HT-29 (cell line): Measurements from ENCODE around the gene CYFIP1. TPM values are rescaled to one million over a fixed set of nuclear protein-coding genes. Genes with fewer than 3 reads are reported as not detected.

Experiments used
- DNase-seq: peaks from one replicate; pipeline ENCODE4 v3.0.0-alpha.2; 2015; ENCODE audit warnings: low spot score
- total RNA-seq: library from RNA; depleted of rRNA; stranded (reverse); fragments of >200 nt; shearing (Covaris generic); gene quantifications from 2 replicates; pipeline ENCODE4 v1.2.3, GENCODE V29; 2014

Gene CYFIP1
- total RNA-seq, 1 experiment from 2014 or later = 215 TPM

DNA sequence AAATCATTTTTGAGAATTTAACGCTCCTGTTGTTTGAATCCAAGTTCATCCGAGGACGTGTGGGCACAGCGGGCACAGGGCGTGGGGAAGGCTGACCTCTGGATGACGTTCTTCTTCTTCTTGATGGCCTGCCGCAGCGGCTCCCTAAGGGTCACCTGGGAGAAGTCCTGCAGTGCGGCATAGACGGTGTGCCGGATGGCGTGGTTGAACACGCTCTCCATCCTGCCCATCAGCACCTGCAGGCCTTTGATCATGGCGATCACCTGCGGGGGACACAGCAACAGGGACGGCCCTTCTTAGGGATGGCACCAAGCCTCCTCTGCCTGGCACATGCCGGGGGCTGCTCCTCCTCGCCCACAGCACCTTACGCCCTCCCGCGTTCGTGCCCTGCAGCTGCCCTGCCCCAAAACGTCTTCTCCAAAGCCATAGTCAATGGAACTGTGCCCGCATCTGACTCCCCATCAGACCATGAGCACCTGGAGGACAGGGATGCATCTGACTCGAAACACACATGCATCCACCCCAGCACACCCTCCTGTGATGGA, 61.5 kb downstream of the CYFIP1 start:
- no peak for DNase-seq

DNA sequence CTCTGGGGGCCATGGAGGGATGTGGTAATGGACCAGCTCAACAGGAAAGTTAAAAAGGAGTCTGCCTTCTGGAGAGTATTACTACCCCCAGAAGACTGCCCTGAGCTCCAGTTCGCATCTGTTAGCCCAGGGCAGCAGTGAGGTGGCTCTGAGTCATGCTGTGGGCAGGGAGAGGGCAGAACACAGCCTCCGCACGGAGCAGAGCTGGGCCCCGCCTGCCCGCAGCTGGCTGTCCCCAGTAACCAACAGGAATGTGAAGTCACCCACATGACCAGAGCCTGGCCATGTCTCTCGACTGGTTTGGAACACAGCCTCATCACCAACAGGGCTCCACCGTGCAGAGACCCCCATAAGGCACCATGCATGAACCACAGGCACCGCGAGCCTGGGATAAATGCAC, 62.1 kb downstream of the CYFIP1 start:
- DNase-seq = no peak

DNA sequence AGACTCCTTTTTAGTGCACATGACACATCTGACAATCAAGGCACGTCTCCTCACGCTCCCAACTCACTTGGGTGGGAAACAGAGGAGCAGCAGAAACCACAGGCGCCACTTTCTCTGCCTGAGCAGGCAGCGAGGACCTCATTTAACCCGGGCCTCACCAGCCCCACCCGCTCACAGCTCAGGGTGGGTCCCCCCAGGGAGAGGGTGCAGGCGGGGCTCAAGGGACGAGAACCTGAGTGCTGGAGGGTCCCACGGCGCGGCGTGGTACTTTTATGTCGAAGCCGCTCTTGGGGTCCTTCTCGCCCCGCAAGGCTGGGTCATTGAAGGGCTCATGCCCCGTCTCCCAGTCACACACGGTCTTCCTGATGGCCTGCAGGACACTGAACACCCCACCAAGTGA, 62.6 kb downstream of the CYFIP1 start:
- DNase-seq = no peak

DNA sequence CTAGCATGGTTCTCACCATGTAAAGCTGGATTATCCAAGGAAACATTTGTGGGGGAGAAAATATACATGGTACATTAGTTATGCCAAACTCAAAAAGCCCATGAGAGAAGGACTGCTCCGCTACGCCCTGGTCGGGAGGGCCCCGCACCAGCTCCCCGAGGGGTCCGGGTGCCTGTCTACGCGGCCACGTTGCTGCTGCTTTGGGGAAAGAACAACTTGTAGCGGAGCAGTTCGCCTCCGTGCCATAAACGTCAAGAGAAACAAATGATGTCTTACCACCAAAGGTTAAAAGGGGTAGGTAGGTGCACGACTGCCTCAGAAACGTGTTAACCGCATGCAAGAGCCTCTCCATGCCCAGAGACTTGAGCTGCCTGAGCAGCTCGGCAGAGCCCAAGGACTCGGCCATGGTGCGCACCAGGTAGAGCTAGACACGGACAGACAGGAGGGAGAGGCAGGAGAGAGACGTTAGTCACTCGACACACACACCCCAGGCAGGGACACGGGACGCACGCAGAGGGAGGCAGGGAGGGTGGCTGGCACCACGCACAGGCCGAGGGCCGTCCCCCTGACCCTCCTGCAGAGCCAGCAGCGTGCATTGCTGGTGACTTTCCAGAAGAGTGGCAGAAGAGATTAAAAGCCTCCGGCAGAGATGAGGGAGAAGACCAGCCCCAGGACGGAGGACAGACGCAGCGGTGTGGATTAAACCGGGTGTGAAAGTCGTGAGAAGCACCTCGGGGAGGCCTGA, 63.4 kb downstream of the CYFIP1 start:
- no peak for DNase-seq

DNA sequence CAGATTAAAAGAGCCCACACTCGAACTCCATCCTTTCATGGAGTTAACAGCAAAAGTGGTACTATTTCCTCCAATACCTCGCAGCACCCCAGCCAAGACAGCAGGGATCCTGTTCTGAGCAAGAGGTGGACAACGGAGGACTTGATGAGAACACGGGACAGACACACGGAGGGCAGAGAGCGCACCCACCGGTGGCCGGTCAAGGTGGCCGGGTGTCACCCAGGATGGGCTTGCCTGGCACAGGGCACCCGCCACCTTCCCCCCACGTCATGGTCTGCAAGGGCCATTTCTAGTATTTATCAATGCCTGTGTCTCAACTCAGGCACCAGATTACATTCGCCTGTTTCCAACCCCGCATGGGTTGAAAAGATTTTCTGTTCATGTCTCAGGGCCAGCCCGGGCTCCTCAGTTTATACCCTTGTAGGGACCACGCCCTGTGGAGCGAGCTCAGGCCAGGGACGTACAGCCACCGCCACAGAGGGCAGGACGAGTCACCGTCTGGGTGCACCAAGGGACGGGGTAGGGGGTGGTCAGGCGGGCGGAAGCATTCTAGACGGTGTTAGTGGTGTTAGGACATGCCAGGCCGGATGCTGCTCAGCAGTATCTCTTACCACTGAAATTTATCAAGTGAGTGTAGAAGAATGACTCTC, 64.2 kb downstream of the CYFIP1 start:
- DNase-seq = no peak

DNA sequence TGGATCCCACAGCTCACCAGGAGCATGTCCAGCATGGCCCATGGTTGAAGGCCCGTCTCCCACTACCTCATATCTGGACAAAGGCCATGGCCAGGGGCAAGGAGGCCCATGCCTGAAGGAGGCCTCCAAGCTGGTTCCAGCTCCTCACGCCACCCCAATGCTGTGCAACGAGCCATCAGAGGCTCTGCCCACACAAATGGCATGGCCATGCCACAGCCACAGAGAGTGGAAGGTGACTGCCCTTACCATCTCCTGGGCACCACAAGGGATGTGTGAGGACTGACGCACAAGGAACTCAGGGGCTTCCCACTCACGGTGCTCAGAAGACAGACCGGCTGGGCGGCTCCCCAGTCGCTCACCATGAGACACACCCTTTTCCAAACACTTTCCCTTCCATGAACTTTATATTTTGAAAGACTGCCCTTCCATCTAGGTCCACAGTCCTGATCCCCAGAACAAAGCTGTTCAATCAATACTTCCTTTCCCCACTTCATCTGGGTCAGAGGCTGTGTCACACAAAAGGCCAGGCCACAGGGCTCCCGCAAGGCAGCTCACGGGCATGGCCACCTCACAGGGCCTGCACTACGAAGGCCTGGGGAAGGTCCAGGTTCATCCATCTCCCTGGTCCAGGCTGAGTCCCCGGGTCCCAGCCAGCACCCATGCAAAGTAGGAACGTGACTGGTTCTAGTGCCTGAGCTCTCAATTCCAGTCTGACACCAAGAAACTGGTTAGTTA, 66.4 kb downstream of the CYFIP1 start:
- DNase-seq = no peak

DNA sequence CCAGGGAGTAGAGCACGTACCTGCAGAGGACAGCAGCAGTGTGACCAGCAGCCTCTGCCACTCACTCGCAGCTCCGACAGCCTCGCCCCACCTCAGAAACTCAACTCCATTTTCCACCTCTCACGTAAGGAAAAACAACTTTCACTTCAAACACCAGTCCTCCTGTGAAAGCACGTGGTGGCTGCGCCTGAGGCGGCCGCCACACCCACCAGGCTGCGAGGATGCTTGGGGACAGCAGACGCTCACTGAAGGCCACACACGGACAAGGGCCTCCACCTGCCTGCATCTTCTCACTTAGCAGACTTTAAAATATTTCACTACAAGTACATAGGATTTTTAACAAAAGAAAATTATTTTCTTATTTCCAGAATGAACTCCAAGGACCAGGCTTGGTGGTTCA, 67.9 kb downstream of the CYFIP1 start:
- DNase-seq = no peak

DNA sequence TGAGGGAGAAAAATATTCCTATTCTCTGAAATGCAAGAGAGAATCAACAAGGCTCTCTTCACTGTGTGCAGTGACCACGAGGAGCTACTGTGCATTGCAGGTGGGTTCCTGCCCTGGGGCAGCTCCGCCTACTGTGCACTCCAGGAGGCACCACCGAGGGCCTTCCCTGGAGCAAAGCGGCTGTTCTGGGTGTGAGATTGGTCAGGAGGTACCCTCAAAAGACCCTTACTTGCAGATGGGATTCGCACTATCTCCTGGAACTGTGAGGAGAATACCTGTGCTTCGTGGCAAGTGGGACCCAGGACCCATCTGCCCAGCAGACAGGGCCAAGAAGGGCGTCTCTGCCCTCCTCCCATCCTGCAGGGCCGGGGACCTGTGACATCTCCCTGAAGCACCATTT, 68.9 kb downstream of the CYFIP1 start:
- no peak for DNase-seq

DNA sequence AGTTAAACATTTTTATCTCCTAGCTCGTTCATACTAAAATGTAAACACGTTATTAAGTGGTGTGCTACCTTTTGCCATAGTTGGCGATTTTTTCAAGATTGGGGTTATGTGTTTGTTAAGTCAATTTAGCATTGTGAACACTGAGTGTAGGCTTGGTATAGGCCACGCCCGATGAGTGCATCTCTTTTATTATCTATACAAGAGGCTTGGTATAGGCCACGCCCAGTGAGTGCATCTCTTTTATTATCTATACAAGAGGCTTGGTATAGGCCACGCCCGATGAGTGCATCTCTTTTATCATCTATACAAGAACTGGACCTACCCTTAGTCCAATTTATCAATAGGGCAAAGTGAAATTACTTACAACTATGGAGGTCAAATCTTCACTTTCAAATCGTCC, 71.3 kb downstream of the CYFIP1 start:
- no peak for DNase-seq

DNA sequence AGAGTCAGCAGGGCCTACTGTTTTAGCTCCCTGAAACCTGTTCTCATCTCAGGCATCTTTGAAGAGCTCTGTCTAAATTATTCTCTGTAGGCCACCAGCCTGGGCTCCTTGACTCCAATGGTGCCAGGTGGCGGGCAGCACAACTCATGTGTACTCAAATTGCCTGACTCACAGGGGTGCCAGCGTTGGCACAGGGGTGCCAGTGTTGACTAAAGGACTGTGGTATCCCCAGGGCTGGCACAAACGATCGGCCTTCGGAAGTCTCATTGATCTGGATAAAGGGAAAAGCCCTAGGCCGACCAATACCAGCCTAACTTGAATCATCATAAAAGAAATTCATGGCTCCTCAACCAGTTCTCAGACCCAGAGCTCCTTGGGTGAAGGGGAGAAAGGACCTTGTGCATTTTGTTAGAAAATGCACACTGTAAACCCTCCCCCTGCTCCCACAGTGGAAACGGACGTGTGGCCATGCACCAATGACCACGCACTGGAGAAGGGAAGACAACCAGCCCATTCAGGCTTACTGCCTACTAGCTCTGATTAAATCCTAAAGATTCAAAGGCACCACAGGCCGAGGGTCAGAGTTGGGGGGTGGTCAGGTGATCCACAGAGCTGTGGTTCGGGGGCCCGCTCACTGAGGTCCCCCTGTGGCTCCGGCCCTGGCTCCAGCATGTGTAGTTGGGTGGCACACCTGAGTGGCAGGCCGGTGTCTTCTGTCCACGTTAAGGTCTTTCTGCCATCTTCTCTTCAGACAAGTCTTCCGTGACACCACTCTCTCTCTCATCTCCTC, 72.8 kb downstream of the CYFIP1 start:
- DNase-seq = no peak

DNA sequence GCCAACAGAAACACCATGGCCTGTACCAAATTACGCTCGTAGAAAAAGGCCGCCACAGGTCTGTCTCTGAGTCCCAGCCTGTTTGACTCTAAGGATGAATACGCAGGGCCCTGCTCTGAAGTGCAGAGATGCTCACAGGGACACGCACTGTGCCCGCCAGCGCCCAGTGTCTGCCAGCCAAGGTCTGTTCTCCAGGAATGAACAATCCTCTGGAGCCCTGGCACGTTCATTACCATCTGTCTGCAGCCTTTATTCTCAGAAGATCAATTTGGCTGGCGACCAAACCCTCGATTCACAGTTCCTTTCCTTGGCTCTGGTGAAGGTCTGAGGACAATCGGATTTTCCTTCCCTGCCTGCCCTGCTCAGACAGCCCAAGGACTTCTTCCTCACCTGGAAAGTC, 75.4 kb downstream of the CYFIP1 start:
- DNase-seq = no peak

DNA sequence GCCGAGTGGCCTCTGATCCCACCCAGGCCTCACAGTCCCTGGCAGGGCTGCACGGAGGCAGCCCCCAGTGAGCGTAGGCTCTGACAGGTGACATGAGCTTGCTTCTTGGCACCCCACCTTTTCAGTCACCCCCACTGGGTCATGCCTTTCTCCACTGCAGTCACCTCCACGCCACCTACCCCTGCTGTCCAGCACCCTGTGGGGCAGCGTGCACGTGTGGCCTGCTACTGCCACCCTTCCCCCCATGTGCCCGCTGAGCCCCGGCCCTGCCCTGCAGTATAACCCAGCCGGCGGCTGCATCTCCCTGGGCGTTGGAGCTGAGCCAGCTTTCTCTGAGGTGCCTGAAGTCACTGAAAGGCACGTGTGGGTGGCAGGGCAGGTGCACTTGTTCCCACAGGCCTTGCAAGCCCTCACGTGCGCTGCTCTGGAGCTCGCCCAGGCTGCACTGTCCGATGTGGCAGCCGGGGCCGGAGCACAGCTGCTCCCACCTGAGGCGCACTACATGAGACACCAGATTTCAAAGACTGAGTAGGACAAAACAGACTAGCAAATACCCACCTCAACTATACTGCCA, 76.1 kb downstream of the CYFIP1 start:
- no peak for DNase-seq

DNA sequence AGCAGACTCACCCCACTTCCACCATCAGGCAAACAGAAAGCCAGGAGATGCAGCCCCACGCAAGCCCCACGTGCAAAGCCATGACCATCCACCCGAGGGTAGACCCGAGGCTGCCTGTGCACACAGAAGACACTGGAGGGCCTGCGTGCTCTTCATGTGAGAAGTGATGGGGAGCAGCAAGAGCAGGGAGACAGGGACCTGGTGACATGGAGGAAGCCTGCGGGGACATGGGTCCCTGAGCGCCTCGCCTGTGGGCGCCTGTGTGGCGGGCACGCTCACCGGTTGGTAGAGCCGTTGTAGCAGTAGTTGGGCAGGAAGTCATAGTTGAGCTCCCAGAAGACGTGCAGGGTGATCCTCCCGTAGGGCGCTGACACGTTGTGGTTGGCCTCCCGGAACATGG, 76.7 kb downstream of the CYFIP1 start:
- no peak for DNase-seq

DNA sequence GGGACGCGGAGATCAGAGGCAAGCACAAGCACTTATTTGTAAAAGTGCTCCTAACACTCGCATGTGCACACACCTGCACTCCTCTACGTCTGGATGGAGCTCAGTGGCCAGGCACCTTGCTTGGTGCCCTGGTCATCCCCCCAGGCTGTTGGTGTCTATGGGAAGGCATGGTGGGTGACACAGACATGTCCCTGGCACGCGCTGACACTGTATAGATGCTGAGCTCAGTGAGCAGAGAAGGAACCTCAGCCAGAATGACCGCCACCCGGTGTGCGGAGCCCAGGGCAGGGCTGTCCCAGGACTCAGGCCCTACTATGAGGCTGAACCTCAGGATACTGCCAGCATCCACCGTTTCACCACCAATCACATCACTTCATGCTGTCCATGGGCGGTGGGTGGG, 77.2 kb downstream of the CYFIP1 start:
- no peak for DNase-seq

DNA sequence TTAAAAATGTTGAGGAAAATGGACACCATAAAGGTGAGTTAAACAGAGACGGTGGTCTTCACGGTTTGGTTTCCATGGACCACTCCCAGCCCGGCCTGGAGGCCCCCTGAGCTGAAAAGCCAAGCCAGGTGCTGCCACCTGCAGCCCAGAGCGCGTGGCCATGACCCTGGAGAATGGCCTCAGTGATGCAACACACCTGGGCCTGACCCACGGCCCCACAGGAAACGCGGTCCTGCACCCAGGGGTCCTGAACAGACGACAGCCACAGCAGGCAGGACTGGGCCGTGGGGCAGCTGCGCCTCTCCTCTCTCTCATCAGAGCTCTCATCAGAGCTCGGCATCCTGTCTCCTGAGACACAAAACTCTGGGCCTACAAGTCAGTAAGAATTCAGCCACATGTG, 77.6 kb downstream of the CYFIP1 start:
- DNase-seq = no peak

DNA sequence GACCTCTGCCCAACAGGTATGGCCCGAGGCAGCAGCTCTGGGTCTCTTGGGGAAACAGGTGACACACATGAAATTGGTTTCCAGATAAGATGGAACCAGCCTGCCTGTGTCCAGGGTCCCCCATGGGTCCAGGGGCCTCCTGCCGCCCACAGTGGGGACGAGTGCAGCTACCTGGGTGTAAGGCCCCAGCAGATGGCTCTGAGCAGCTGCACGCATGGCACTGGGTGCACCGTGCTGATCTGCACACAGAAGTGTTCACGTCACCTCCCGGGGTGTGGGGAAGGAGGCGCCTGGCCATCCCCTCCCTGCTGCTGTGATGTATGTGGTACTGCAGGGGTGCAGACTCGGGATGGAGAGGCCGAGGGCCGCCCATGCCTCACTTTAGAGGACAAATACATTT, 78.1 kb downstream of the CYFIP1 start:
- DNase-seq = no peak

DNA sequence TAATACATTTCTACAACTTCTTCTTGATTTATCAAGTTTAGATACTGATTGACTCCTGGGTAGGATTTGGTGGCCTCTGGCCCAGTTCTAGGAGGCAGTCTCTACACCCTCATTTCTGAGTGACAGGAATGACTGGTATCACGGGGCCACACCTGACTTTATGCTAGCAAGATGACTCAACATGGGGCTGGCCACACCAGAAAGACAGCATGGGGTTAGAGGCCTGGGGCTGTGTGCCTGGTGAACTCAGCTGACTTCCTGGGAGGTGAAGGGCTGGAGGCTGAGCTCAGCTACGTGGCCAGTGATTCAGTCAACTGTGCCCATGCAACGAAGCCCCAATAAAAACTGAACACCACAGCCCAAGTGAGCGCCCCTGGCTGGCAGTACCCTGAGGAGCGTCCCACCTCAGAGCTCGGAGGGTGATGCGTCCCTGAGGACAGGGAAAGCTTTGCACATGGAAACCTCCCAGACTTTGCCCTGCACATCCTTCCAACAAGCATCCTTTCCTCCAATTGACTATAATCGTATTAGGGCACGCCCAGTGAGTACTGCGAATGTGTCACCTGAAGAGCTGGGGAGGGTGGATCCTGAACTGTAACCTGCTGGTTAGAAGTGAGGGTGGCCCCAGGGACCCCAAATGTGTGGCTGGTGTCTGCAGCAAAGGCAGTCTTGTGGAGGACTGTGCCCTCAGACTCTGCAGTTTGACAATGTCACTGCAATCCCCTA, 84.5 kb downstream of the CYFIP1 start:
- peak; percentile 89 for DNase-seq

DNA sequence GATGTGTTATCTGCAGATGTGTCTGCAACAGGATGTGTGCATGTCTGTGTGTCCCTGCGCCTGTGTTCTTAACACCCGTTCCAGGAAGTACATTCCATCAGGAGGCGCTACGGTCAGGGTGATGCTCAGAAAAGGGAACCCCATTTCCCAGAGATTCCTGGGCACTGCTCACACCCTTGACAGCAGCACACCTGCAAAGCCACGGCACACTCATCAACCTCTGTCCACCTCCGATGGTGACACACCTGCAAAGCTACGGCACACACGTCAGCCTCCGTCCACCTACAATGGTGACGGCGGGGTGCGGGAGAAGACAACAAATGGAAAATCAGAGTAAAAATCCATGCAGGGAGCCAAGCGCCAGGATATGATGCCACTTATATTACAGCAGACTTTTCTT, 86.3 kb downstream of the CYFIP1 start:
- DNase-seq = no peak

DNA sequence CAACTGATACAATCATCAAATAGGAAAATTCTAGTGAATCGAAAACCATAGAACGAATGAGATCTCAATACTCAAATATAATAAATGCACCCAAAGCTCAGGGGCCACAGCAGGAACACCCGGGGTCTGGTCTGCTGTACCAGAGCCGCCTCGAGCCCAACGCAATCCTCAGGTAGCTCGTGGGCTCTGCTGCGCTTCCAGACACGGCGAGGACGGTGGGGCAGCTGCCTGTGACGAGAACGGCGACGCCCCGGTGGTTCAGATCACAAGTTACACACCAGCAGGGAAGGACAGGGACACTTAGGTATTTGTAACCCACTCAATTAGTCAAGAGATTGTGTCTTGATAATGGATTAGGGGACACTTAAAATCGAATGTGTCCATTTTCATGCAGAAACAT, 87.1 kb downstream of the CYFIP1 start:
- no peak for DNase-seq

DNA sequence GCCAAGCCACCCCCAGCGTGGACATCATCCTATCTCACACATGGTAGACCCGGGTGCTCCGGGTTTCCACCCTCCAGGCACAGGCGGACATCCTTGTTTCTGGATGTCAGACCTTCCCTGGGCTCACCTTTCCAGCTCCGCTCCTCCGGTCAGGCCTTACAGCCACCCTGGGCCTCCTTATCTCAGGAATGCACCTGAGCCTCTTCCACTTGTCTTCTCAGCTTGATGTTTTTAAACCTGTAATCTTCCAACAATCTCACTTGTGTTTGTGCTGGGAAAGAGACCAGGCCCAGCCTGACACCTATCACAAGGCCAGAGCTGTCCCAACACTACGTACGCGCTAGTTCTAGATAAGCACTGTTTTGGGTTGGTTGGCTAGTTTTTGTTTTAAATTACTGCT, 87.8 kb downstream of the CYFIP1 start:
- DNase-seq = no peak
